IgD-negative memory B cell (primary cell): ENCODE results near the gene ARHGAP28. TPM values are rescaled to one million over a fixed set of nuclear protein-coding genes. Genes with fewer than 3 reads are reported as not detected.

ENCODE experiments used
- H3K27ac Mint-ChIP-seq, 3 donors: one replicate each; pipeline ENCODE4 v1.8.0; 2020 to 2022; ENCODE audit warnings: mild to moderate bottlenecking in 3 of 3, mixed read lengths in 3 of 3, moderate library complexity in 1 of 3
- H3K27me3 Mint-ChIP-seq: one replicate; pipeline ENCODE4 v1.8.0; 2021; ENCODE audit warnings: mixed read lengths
- H3K36me3 Mint-ChIP-seq: one replicate; pipeline ENCODE4 v1.8.0; 2020; ENCODE audit warnings: mild to moderate bottlenecking, mixed read lengths
- H3K4me1 Mint-ChIP-seq, 3 donors: one replicate each; pipeline ENCODE4 v1.8.0; 2020 to 2022; ENCODE audit warnings: mixed read lengths in 3 of 3, mild to moderate bottlenecking in 1 of 3
- H3K4me3 Mint-ChIP-seq, 4 donors: one replicate each; pipeline ENCODE4 v1.8.0; 2020 to 2022; ENCODE audit warnings: mild to moderate bottlenecking in 4 of 4, mixed read lengths in 4 of 4, moderate library complexity in 3 of 4
- H3K9me3 Mint-ChIP-seq, 3 donors: one replicate each; pipeline ENCODE4 v1.8.0; 2020 to 2021; ENCODE audit warnings: mixed read lengths in 3 of 3, mild to moderate bottlenecking in 1 of 3
- polyA plus RNA-seq: library from polyadenylated mRNA; unstranded; fragments of 300-500 nt; fragmentation: Illumina TruSeq; gene quantifications from one replicate; pipeline ENCODE4 v1.2.3, GENCODE V29; 2021

The ARHGAP28 gene
- polyA plus RNA-seq, 1 donor from 2014 or later: not detected

GRCh38 chr18:6962571-6963451 is 233.3 kb downstream of the ARHGAP28 start:
- peaks cover 2 to 8% (median 3%) of the 10 kb centered on the region in 3 donors for H3K9me3 Mint-ChIP-seq
- H3K27me3 Mint-ChIP-seq: no peaks in the 10 kb centered on the region
- no peaks in the 10 kb centered on the region for H3K4me1 Mint-ChIP-seq
- no peak overlapping the region for H3K4me3 Mint-ChIP-seq
- H3K36me3 Mint-ChIP-seq: no peaks in the 10 kb centered on the region
- H3K27ac Mint-ChIP-seq: no peak overlapping the region

- Mint-ChIP-seq H3K9me3 (peaks cover 2 to 8% (median 3%) of the 10 kb centered on the region in 3 donors), H3K4me3 (no peak overlapping the region), H3K27me3 (no peaks in the 10 kb centered on the region), H3K27ac (no peak overlapping the region), H3K4me1 (no peaks in the 10 kb centered on the region), H3K36me3 (no peaks in the 10 kb centered on the region)
Observed at GRCh38 chr18:6963452-6964097, 234.1 kb downstream of the ARHGAP28 start.
